Measurements from ENCODE around the gene VWF.

- TF ChIP-seq POLR2A (IDR thresholded peaks at IDR 0.05), result no peak
- no peak for TF ChIP-seq CTCF (IDR thresholded peaks at IDR 0.05)
Observed at GRCh38 chr12:6040815-6041214, 83.7 kb downstream of the VWF start.

Data from right lobe of liver (tissue), 4 donors.